MM.1S (cell line): ENCODE measurements around the gene CH25H.

Experiments
- CTCF ChIP-seq: fragments of 300-600 bp; sonication (generic); IDR thresholded peaks from 2 replicates; pipeline ENCODE4 v1.5.1; 2016; ENCODE audit warnings: antibody characterized with exemption, low read length, mixed read lengths
- EZH2 ChIP-seq: fragments of 300-600 bp; sonication (generic); optimal IDR thresholded peaks from 2 replicates; pipeline ENCODE3; 2017; ENCODE audit warnings: low read depth, mild to moderate bottlenecking, antibody characterized with exemption, low read length, mixed read lengths
- EZH2phosphoT487 ChIP-seq: fragments of 300-600 bp; sonication (generic); IDR thresholded peaks from 2 replicates; pipeline ENCODE4 v1.6.1; 2018; ENCODE audit warnings: antibody characterized with exemption, low read length

DNA sequence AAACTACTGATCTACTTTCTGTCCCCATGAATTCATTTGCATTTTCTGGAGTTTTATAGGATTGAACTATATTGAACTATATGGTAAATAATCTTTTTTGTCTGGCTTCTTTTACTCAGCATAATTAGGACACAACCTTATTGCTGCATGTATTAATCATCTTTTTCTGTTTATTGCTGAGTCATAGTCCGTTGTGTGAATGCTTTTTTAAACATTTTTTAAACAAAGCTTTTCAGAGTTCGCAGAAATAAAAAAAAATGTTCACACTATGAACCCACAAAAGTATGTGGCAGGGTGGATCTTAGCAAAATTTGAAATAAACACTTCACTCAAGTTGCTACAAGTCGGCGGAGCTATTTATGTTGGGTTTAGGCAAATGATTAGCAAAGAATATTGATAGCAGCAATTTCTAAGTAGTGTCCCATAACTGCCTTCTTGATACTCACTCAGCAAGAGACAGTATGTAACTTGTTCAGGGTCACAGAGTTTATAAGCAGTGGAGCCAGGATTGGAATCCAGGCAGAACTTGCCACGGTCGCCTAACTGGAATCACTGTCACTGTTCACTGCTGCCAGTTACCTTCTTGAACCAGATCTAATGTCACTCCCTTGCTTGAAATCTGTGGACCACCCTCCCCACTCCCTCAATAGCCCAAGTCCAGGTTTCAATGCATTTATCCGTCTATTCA is 5.6 kb downstream of the CH25H start:
- TF ChIP-seq CTCF, result no peak
- TF ChIP-seq EZH2phosphoT487, result no peak
- TF ChIP-seq EZH2, result no peak
